ENCODE results near the gene OXCT1. TPM values are rescaled to one million over a fixed set of nuclear protein-coding genes. Genes with fewer than 3 reads are reported as not detected.

OXCT1 gene
- total and polyA plus RNA-seq, 7 donors, result 5.5 to 22.1 (median 10.7) TPM

- H3K4me1 ChIP-seq, result no peaks in the 10 kb centered on the region
Observed at GRCh38 chr5:41882765-41883164, 12.5 kb upstream of the OXCT1 start.

GRCh38 chr5:41878643-41879478 lies 8.6 kb upstream of the OXCT1 start:
- TF ChIP-seq CTCF (IDR thresholded peaks at IDR 0.05), result no peak
- no peak overlapping the region for H3K27ac ChIP-seq
- 86 to 91% (median 88%) methylated on average over 3 of the region's 3 CpGs for WGBS, 3 donors

More at GRCh38 chr5:41882765-41883164, 12.5 kb upstream of the OXCT1 start:
- no peak for ATAC-seq
- WGBS, 3 donors, result 43 to 61% (median 51%) methylated on average over 5 of the region's 5 CpGs
- intact Hi-C loops (cut with DNase I), result no loop called here
- H3K36me3 ChIP-seq (ENCODE audit: insufficient read depth in 1 of 2, low read depth in 1 of 2), result no peaks in the 10 kb centered on the region
- H3K27me3 ChIP-seq (ENCODE audit: insufficient read depth in 3 of 3, low read length in 2 of 3), result no peaks in the 10 kb centered on the region
- DNase-seq, result no peak
- no peak for TF ChIP-seq CTCF (IDR thresholded peaks at IDR 0.05)
- H3K27ac ChIP-seq, result no peak overlapping the region
- H3K9me3 ChIP-seq, result no peaks in the 10 kb centered on the region
- H3K4me3 ChIP-seq, result no peak overlapping the region

GRCh38 chr5:41878173-41878572 lies 7.9 kb upstream of the OXCT1 start:
- no peak overlapping the region for H3K27ac ChIP-seq
- no peaks in the 10 kb centered on the region for H3K36me3 ChIP-seq (ENCODE audit: insufficient read depth in 1 of 2, low read depth in 1 of 2)
- 73 to 89% (median 75%) methylated on average over 2 of the region's 2 CpGs for WGBS, 3 donors
- TF ChIP-seq CTCF (IDR thresholded peaks at IDR 0.05), result no peak
- H3K9me3 ChIP-seq, result no peaks in the 10 kb centered on the region
- no peaks in the 10 kb centered on the region for H3K27me3 ChIP-seq (ENCODE audit: insufficient read depth in 3 of 3, low read length in 2 of 3)
- ATAC-seq (no peak), DNase-seq (no peak)
- no peaks in the 10 kb centered on the region for H3K4me1 ChIP-seq
- no peak overlapping the region for H3K4me3 ChIP-seq
- intact Hi-C loops (cut with DNase I), result no loop called here

More at GRCh38 chr5:41878643-41879478, 8.6 kb upstream of the OXCT1 start:
- Histone ChIP-seq H3K36me3 (ENCODE audit: insufficient read depth in 1 of 2, low read depth in 1 of 2) (no peaks in the 10 kb centered on the region), H3K27me3 (ENCODE audit: insufficient read depth in 3 of 3, low read length in 2 of 3) (no peaks in the 10 kb centered on the region), H3K9me3 (no peaks in the 10 kb centered on the region), H3K4me3 (no peak overlapping the region), H3K4me1 (no peaks in the 10 kb centered on the region)
- intact Hi-C loops (cut with DNase I), result no loop called here
- no peak for DNase-seq
- no peak for ATAC-seq

- no peak for TF ChIP-seq CTCF (IDR thresholded peaks at IDR 0.05)
- no peak overlapping the region for H3K4me3 ChIP-seq
- intact Hi-C loops (cut with DNase I), result no loop called here
- H3K4me1 ChIP-seq, result no peaks in the 10 kb centered on the region
- H3K9me3 ChIP-seq, result no peaks in the 10 kb centered on the region
- H3K36me3 ChIP-seq (ENCODE audit: insufficient read depth in 1 of 2, low read depth in 1 of 2), result no peaks in the 10 kb centered on the region
- H3K27me3 ChIP-seq (ENCODE audit: insufficient read depth in 3 of 3, low read length in 2 of 3), result no peaks in the 10 kb centered on the region
- ATAC-seq (peak in 2 of 4 donors; percentile 52 to 68), DNase-seq (no peak)
- H3K27ac ChIP-seq, result peak overlapping the region; percentile 9
- WGBS, 3 donors, result 79 to 81% (median 79%) methylated on average over 1 of the region's 1 CpG
Observed at GRCh38 chr5:41877408-41877807, 7.2 kb upstream of the OXCT1 start.

All from psoas muscle (tissue), 8 donors.